ENCODE results near the gene TBCE.
"Not testable (repeated sequence)": the region's sequence is repeated elsewhere in the genome, so short reads cannot be mapped to it uniquely, and the experiment has no call there.

The TBCE gene

GRCh38 chr1:235457856-235458255 lies 90.6 kb downstream of the TBCE start:
- not testable (repeated sequence) for DNase-seq

GRCh38 chr1:235460770-235461169 lies 93.5 kb downstream of the TBCE start:
- no peak for DNase-seq

- DNase-seq, result peak in 1 of 2 donors; percentile 2
These were observed 94.7 kb downstream of the TBCE start for GRCh38 chr1:235461954-235462353.

- not testable (repeated sequence) for DNase-seq
These were observed 95.6 kb downstream of the TBCE start for GRCh38 chr1:235462832-235463231.

GRCh38 chr1:235465066-235465465 lies 97.8 kb downstream of the TBCE start:
- DNase-seq, result no peak

- no peak for DNase-seq
These were observed 100.8 kb downstream of the TBCE start for GRCh38 chr1:235468004-235468403.

GRCh38 chr1:235468970-235469369 lies 101.7 kb downstream of the TBCE start:
- DNase-seq, result no peak

- not testable (repeated sequence) for DNase-seq
These were observed 102.7 kb downstream of the TBCE start for GRCh38 chr1:235469897-235470296.

GRCh38 chr1:235470741-235471439 lies 103.7 kb downstream of the TBCE start:
- no peak for DNase-seq

GRCh38 chr1:235473806-235474205 lies 106.6 kb downstream of the TBCE start:
- DNase-seq, result no peak

GRCh38 chr1:235483090-235483489 lies 115.9 kb downstream of the TBCE start:
- no peak for DNase-seq

GRCh38 chr1:235485558-235485957 lies 118.3 kb downstream of the TBCE start:
- no peak for DNase-seq

GRCh38 chr1:235486321-235486720 lies 119.1 kb downstream of the TBCE start:
- no peak for DNase-seq

GRCh38 chr1:235491644-235492043 lies 124.4 kb downstream of the TBCE start:
- DNase-seq, result no peak

GRCh38 chr1:235494531-235494930 lies 127.3 kb downstream of the TBCE start:
- DNase-seq, result no peak

GRCh38 chr1:235495030-235495429 lies 127.8 kb downstream of the TBCE start:
- DNase-seq, result no peak

GRCh38 chr1:235495551-235495950 lies 128.3 kb downstream of the TBCE start:
- DNase-seq, result no peak

- no peak for DNase-seq
These were observed 133.8 kb downstream of the TBCE start for GRCh38 chr1:235500971-235501540.
